GM19467 (cell line): ENCODE results near the gene TBC1D21.

Experiments
- ATAC-seq: cut with Tn5 transposase; IDR thresholded peaks from one replicate; pipeline ENCODE4 v1.9.1; 2021; ENCODE audit warnings: mild to moderate bottlenecking, moderate library complexity; ENCODE audit not compliant: unreplicated experiment

The TBC1D21 gene

DNA sequence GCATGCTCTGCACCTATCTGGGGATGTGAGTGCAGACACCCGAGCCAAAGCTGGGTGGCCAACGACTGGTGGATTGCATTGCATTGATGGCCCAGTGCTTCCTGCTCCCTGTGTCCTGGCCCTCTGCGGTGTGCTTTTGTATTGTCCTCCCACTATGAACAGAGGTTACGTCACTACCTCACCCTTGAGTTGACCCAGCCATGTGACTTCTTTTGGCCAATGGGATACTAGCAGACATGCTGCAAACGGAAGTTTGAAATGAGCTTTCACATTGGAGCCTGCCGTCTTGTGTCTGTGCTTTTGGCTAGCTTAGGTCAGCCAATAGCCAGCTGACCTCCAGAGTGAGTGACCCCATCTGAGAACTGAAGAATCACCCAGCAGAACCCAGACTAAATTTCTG is 15.3 kb upstream of the TBC1D21 start:
- no peak for ATAC-seq

DNA sequence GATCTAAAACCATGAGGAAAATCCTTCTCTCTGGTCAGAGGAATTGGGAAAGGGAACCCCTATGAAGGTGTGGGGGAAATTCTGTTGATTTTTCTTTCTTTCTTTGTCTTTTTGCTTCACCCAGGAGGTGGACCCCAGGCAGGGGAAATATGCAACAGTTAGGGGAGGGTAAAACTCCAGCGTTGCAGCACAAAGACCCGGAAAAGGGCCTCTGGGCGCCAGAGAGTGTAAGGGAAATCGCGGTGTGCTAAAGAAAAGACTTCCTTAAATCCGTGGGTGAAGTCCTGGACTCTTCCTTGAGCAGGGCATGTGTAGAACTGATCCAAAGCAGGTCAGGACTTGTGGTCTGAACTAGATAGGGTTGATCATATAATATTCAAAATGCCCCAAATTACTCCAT is 11.1 kb upstream of the TBC1D21 start:
- no peak for ATAC-seq

DNA sequence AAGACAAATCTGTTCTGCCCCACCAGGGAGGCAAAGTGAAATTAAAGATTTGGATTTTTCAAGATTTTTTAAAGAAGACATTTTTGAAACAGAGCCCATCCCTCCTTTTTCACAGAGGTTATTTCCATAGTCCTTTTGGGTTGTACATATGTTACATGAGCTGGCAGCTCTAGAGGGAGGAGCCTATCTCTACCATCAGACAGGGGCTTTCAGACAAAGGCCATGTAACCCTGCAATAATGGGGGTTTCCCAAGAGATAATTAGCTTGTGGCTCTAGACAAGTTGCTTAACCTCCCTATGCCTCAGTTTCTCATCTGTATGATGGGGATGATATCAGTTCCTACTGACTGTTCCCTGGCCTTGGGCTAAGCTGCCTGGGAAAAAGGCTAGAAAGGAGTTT is 8.0 kb upstream of the TBC1D21 start:
- ATAC-seq, result no peak

DNA sequence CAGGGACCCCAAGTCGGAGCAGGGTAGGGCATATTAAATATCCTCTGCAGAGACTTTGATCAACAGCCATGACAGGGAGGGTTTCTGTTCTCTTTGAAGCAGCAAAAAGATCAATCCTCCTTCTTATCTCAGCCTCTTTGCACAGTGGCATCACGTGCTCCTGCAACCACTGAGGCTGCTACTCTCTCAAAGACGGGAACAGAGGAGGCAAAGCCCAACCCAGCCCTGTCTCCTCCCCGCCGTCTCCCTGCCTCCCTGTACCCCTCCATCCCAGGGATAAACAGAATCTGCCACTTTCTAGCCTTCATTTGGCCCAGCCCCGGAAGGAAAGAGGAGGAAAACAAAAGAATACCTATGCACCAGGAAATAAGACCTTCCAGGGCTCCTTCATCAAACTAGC is 7.5 kb upstream of the TBC1D21 start:
- ATAC-seq, result no peak

DNA sequence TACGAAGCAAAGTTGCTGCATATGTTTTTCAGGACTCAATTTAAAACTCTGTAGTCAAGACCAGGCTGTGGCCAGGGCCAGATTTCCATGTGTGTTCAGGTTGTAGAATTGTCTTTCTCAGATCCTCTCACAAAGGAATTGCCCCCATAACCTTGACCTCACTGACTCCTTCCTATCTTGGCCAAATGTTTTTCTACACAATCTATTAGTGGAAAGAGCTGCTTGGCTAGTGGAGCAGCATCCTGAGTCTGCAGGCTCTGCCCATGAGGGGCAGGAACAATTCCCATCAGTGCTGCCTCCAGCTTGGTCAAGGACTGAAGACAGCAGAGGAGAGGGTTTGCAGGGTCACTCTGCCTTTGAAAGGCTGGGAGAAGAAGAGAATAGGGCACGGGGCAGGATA is 6.9 kb upstream of the TBC1D21 start:
- no peak for ATAC-seq

DNA sequence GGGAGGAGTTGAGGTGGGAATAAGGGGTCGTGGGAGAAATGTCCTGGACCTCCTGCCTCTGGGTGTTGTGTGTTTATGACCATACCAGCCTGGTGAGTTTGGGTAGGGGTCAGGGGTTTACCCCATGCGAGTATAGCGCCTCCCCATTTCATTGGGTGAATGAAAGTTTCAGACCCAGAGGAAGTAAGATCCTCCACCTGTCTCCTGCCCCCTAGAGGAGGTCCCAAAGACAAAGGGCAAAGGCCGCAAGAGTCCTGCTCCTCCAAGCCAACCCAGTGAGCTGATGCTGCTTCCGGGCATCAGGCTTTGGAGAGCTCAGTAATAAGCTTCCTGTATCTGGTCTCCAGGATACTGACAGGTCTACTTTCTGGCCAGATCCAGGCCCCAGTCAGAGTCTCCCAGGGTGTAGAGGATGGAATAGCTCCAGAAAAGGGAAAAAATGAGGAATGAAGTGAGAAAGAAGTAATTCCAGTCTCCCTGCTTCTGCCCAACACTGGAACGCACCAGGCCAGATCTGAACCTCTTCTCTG is 6.4 kb upstream of the TBC1D21 start:
- ATAC-seq, result no peak

DNA sequence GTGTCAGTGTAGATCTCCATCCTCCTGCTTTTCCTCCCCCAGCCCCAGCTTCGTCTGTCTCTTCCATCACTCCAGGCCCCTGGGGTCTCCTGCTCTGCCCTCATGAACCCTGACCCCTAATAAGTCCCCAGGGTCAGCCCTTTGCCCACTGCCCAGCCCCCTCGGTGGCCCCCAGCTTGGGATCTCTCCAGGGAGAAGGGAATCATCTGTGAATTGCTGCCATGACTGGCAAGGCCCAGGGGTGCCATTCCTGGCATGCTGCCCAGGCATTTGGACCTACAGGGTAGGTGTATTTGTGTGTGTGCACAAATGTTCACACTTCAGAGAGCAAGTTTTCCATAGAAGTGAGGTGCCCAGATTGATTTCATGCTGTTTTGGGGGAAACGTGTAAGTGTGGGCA is 5.9 kb upstream of the TBC1D21 start:
- ATAC-seq, result no peak

DNA sequence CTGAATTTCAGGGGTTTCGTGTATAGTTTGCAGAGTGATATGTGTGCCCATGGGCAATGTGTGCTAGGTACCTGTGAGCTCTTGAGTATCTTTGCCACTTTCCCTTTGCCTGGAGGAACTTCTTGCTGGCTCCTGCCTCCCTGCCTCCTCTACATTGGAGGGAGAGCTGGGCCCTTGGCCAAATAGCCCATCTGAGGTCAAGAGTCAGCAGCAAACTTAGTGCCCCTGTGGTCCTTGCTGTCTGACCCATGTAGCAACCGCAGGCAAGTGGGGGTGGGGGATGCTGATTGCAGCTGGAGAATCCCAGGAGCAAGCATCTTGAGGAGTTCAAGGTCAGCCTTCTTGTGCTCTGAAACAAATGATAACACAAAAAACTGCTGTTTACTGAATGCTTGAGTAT is 5.4 kb upstream of the TBC1D21 start:
- ATAC-seq, result no peak

DNA sequence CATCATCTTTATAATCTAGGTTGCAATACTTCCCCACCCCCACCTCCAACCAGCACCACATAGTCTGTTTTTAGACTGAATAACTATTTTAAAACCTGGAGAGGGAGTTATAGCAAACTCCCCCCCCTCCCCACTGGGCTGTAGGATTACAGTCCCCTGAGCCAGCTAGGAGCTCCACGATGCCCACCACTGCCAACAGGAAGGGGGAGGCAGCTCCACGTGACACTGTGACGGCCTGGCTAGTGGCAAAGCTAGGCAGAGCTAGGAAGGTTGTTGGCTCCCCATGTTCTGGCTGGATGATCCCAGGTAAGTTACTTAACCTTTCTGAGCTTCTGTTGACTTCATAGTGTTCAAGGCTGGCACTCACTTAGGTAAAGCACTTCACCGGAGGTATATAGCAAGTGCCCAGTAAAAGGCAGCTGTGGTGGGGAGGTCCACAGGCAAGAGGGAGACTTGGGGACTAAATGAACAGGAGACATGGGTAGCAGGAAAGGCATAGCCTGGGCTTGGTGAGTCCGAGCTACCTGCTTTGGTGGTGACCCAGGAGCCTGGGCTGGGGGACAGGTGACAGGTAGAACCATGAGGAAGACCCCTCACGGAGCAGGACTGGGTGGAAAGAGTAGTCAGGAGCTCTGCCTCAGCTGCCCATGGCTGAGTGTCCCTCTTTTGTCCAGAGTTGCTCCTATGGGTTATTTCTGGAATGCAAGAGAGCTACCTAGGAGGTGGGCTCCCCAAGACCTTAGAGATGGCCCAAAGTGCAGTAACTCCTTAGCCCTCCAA is 4.0 kb upstream of the TBC1D21 start:
- ATAC-seq, result no peak

DNA sequence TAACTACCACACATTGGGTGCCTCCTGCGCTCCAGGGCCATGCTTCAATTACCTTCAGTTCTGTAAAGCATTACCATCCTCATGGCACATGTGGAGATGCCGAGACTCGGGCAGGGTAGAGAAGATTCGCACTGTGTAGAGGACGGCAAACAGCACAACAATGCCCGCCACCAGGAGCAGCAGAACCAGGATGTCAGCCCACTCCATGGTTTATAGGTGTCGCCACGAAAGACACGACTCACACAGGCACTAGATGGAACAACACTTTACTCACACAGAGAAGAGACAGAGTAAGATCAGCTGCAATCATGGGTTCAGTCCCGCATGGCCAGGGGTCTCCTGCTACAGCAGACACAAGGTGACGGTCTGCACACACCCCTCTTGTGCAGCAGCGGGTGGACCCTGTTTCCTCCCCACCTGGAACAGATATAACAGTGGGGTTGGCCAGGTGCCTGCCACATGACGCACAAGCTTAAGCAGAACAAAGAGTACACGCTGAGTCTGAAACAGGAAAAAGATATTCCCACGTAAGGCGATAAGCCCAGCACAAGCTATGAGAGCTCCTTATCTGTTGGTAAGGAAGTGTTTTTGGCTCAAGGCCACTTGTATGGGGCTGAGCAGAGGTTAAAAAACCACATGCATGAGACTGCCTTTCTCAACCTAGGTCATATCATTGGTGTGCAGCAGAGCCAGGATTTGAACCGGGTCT is 2.5 kb upstream of the TBC1D21 start:
- no peak for ATAC-seq

DNA sequence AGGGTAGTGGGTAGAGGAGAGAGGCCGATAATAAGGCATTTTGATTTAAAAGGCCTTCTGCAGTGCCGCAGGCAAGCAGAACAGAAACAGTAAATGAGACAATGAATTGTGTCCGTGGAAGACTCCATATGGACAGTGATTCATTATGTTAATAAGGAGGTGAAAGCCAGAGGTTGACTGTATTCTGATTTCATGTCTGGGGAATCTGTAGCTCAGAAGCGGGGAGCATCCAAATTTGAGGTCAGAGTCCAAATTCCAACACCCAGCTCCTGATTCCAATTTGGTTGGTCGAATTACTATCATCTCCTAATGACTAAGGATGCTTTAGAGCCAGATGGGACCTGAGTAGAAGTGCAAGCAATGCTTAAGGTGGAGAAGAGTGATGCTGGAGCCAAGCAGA is 1.0 kb upstream of the TBC1D21 start:
- no peak for ATAC-seq

DNA sequence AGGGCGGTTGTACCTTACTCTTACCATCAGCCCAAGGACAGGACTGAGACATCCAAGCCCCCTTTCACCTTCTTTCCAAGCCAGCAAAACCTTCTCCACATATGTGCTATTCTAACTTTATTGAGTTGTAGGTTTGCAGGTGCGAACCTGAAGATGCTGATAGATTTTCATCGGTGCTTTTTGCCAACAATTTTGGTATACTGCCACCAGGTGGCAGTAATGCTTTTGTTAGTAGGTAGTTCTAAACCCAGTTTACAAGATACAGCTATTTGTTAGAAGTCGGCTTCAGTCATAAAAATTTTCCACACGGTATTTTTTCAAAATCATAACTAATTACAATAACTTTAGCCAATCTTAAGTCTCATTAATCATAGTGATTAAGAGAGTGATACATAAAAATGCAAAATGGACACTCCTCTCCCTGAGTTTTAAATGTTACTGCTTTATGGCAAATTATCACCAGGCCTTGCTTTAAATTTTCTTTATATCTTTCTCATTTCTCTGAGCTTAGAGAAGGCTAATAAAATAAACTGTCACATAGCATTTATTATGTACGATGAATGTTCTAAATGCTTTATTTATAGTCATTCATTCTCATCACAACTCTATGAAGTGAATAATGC is 636 bp downstream of the TBC1D21 start:
- no peak for ATAC-seq

DNA sequence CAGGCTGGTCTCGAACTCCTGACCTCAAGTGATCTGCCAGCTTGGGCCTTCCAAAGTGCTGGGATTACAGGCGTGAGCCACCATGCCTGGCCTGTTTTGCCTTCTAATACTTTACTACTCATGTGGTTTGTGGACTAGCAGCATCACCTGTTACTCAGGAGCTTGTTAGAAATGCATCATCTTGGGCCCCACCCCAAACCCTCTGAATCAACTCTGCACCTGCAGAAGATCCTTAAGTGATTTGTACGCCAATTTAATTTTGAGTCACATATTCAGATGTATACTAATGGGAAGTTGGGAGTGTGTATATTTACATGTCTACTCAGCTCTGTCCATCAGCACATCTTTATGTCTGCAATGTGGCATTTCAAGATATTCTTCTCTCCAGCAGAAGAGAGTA is 6.1 kb downstream of the TBC1D21 start:
- no peak for ATAC-seq

DNA sequence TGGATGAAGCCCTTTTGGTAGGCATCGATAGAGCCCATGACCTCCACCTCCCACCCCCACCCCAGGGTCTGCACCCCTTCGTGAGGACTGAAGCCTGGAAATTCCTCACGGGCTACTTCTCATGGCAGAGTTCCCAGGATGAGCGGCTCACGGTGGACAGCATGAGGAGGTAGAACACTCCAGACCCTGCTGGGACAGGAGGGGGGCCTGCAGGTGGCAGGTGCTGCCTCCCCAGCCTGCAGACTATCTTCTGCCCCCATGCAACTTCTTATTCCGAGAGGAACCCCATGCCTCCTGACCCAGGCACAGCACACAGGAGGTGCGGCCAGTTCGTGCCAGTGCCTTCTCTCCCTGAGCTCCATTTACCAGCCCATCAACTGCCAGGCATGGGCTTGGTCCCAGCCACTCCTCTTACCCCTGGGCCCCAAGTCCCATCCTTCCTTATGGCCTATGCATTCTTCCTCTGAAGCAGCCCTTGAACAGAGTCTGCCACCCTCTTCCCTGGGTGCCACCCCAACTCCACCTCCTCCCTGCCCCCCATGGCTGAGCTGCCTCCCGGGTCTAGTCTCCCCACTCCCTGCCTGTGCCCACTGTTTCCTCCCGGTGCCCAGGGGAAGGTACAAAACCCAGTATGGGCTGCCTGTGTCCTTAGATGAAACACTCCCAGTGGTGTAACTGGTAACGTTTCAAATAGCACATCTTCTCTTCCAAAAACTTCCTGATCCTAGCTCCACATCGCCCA is 8.4 kb downstream of the TBC1D21 start:
- ATAC-seq, result no peak

DNA sequence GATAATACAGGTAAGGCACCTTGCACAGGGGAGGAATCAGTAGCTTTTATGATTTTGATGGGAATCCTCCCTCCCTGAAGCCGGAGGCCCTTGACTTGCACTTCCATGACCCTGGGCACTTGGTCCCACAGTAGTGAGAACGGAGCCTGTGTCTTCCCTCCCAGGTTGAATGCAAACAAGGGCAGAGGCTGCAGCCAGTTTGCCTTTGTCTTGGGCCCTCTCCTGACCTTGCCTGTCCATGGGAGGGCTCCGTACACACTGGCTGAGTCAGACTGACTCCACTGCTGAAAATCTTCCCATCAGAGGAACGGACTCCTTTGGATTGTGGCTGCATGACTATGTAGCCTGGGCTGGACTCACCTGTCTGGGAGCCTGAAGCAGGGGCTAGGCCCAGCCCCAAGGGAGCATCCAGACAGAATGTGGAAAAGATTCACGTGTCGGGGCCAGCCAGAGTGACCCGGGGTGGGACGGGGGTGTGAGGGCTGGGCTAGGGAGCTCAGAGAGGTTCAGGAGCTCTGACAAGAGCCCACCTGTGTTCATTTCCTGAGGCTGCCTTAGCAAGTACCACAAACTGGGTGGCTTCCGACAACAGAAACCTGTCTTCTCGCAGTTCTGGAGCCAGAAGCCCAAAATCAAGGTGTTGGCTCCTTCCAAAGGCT is 9.5 kb downstream of the TBC1D21 start:
- no peak for ATAC-seq

DNA sequence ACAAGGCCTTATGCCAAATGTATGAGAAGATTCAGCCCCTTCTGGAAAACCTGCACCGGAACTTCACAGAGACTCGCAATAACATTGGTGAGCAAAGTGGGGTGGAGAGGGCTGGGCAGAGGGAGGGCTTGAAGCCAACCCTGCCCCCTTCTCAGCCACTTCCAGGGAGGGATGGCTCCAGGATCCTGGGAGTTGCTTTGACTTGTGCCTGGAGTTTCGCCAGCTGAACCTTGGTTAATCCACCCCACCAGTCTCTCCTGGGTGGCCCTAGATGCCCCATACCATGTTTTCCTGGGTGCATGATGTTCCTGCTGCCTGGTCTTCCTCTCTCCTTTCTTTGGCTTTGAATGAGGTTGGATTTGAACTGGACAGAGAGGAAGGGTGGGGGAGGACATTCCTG is 10.8 kb downstream of the TBC1D21 start:
- ATAC-seq, result no peak

DNA sequence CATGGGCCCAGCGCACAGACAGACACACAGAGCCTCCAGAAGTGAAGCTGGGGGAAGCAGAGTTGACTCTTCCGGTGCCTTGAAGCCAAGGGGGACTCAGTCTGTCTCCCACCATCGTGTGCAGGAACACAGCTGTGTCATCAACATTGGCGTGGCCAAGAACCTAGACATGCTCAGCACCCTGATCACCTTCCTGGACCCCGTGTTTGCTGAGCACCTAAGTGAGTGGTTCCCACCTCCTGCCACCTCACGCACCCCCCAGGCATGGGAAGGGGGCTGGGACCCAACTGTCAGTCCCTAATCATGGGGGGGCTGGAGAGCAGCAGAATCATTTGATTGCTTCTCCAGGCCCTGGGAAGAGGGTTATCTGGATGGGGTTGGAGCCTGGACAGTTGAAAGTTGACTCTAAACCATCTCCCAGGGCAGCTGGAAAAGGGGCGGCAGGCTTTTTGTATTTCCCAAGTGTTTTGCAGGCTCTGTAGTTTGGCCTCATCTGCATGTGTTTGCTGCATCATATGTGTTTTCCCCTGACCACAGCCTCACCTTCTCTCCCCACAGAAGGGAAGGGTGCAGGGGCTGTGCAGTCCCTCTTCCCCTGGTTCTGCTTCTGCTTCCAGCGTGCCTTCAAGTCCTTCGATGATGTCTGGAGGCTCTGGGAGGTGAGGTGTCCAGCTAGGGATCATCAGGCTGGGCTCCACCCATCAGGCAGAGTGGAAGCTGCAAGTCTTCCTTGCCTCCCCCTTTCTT is 12.8 kb downstream of the TBC1D21 start:
- ATAC-seq, result no peak

DNA sequence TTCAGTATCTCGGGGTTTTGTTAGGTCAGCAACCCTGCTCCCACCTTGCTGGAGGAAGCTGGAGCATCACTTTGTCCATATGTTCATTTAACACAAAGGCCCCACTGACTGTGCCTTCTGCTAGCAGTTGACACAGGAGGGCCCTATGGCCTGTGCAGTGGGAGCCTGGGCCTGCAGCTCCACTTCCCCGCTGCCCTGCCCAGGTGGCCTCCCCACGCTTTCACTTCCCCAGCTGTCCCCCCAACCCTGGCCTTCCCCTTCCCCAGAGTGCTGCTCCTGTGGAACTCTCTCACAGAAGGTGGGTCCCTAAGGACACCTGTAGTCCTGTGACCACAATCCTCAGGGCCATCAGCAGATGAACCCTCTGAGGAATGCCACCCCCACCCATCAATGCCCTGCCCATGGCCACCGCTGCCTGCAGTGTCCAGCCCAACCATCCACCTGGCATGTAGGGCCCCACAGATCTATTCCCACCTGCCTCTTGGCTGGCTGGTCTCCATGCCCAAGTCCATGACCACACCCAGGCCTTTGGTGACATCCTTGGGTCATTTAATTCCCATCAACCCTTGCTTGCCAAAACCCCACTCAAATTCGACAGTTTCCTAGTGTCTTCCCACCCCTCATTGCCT is 13.5 kb downstream of the TBC1D21 start:
- no peak for ATAC-seq

DNA sequence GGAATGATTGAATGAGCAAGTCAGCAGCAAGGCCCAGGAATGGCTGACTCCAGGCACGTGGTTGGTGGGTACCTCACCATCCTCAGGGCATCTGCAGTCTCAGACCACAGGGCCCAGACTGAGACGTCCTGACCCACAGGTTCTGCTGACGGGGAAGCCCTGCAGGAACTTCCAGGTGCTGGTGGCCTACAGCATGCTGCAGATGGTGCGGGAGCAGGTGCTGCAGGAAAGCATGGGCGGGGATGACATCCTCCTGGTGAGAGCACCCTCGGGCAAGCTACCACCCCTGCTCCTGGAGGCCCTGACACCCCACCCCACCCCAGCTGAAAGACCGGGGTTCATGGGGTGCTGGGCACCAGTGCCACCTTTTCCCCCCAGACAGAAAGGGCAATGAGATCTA is 14.1 kb downstream of the TBC1D21 start:
- ATAC-seq, result no peak
